ENCODE data around the gene NDUFB4.
A peak's percentile ranks its signal among the peaks of the same experiment; 100 is the strongest.

NDUFB4 gene

DNA sequence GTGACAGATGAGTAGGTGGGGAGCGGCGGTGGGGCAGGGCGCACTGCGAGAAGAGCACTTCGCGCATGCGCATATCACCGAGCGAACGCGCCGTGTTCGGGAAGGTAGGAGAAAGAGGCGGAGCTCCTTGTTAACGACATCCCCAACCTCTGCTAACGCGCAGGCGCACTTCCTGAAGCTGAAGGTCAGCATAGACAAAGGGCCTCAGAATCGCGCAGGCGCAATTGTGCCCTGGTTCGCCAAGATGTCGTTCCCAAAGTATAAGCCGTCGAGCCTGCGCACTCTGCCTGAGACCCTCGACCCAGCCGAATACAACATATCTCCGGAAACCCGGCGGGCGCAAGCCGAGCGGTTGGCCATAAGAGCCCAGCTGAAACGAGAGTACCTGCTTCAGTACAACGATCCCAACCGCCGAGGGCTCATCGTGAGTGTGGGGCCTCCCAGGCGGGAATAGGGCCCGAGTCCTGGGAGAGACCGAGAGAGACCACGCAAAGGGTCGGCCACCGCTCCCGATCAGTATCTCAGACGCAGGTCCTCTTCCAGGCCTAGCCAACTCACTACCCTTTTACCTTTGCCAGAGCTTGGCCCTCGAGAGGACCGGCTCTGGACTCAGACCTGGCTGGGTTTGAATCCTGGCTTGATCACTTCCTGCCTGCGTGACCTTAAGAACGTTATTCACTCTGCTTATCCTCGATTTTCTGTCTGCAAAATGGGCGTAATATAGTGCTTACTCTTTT, at the start of gene NDUFB4:
Gene NDUFB4 (plus strand): TSS at position 221 of the 737 bp plus-strand sequence. CDS start 24 bp downstream, at position 245.
- DNase-seq = peak; percentile 95

- DNase-seq = no peak
Observed at GRCh38 chr3:120550546-120550945, 45.6 kb upstream of the NDUFB4 start.

- no peak for DNase-seq
Observed at GRCh38 chr3:120552184-120553172, 43.7 kb upstream of the NDUFB4 start.

DNA sequence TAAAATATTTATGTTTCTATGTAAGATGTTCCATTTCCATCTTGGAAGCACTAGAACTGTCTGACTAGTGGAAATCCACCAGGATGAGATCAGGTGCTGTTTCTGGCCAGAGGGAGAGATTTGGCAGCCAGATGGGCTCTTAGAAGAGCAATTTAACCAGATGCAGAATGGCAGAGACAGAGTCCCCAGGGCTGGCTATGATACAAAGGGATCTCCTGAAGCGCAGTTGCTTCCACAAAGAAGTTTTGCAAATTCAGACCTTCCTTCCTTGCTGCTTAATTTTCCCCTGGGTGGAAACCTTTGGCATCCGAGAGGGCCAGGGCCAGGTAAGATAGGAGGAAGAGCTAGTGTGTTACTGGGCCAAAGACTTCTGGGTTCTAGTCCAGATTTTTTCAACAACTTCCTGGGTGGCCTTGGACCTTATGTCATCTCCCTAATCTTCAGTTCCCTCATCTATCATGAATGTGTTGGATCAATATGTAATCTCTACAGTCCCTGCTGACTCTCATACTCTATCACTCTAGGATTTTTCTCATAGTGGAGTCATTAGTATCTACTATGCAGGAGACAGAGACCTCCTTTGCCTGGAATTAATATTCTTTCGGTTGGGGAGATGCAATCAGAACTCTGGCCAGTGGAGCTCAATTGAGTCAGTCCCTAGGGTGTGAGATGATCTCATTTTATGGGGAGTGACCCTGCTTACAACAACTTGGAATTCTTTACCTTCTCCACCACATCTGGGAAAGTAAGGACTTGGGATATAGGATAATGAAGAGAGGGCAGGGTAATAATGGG, 41.1 kb upstream of the NDUFB4 start:
- no peak for DNase-seq

GRCh38 chr3:120555657-120556509, 40.3 kb upstream of the NDUFB4 start:
- DNase-seq = no peak

DNA sequence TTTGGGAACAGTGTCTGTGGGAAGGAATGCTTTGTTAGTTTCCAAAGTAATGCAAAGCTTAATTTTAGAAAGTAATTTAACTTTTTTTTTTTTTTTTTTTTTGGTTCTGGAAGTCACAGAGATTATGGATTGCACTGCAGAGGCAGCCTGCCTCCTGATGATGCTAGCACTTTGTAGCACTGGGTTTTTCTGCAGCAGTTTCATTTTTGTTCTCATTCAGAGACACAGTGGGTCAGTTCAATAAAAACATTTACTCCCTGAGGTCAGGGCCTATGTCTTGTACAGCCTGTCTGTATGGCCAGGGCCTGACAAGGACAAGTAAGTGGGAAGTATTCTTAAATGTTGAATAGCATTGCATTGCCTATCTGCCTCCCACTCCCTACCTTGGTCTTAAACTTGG, 39.0 kb upstream of the NDUFB4 start:
- DNase-seq = no peak

GRCh38 chr3:120558771-120559241, 37.3 kb upstream of the NDUFB4 start:
- DNase-seq = peak; percentile 53 to 65

DNA sequence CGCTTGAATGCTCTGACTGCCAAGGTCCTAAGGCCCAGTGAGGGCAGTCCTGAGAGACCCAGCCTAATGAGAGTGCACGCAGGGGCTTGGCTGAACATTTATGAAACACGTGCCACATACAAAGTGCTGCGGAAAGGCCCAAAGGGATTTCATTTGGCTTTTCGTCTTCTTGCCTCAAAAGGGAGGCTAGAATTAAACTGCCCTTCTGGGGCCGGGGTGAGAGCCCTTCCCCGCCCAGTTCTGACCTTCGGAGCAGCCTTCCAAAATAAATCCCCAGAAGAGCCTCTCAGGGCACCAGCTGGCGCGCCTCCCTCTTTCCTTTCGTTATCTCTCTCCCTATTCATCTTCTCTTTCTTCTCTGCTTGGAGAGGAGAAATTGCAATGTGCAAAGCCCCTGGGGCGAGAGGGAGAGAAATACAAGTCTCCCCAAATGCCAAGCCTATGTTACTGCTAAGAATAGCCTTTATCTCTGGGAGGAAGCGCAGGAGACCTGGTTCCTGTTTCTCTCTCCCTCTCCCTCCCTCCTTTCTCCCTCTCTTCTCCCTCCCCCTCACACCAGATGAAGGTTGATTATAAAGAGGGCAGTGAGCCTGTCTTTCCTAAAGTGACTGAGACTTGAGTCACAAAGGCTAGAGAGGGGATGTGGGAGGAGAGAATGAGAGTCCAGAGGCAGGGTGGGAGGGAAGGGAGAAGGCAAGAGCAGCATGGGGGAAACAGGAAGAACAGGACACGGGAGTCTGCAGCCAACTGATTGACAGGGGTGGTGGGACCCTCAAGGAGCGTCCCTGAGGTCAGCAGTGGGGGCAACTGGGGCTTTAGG, 36.7 kb upstream of the NDUFB4 start:
- no peak for DNase-seq

GRCh38 chr3:120560304-120561250, 35.6 kb upstream of the NDUFB4 start:
- no peak for DNase-seq

- peak; percentile 23 to 44 for DNase-seq
Observed at GRCh38 chr3:120561251-120562045, 34.7 kb upstream of the NDUFB4 start.

- DNase-seq = no peak
Observed at GRCh38 chr3:120563356-120564022, 32.6 kb upstream of the NDUFB4 start.

- DNase-seq = no peak
Observed at GRCh38 chr3:120566243-120566975, 29.7 kb upstream of the NDUFB4 start.

DNA sequence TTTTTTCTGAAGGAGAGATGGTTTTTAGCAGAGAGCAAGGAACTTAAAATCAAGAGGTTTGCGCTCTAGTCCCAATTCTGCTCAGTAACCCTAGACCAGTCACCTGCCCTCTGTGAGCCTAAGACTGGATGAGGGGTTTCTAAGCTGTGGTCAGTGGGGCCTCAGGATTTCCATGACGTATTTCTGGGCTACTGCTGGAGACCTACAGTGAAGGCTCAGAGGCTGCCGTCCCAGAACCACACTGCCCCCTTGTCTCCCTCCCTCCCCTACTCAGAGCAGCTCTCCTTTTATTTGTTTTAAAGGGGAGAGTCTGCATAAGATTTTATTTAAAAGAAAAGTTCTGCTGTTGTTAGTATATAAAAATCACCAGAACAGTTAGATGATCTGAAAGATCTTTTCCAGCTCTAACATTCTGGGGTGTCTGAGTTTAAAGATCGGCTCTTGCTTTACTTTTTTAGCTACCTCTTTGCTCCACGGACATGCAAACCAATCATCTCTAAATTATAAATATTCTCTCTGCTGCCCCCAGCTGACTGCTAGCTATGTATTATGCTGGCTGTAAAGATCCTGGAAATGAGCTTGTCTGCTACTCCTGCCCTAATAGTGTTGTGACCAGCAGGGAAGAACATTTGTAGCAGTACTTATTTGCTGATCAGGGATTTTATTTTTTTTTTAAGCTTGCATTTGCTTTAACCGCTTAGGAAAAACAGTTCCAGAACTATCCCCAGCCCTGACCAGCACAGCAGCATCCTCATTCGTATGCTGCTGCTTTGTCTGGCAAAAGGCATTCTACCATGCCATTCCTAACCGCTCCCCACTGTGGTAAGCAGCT, 28.6 kb upstream of the NDUFB4 start:
- DNase-seq = peak in 1 of 2 experiments; percentile 6

DNA sequence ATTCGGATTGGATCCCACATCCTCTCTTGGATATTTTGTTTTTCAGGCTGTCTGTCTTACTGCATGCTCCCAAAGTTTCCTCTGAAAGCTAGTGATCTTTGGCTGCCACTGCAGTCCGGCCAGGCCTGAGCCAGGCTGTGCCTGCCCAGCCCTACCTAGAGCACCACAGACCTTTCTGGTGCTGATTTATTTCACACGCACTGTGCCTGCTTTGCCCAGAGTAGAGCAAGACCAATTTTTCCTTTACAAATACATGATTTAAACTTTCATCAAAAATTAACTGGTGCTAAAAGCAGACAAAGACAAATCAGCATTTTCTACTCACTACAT, 28.0 kb upstream of the NDUFB4 start:
- no peak for DNase-seq

- DNase-seq = no peak
Observed at GRCh38 chr3:120568598-120568997, 27.5 kb upstream of the NDUFB4 start.

GRCh38 chr3:120569222-120570057, 26.7 kb upstream of the NDUFB4 start:
- no peak for DNase-seq
